Thoracic aorta (tissue), 2 donors: ENCODE measurements around the gene SKAP1. TPM values are rescaled to one million over a fixed set of nuclear protein-coding genes. Genes with fewer than 3 reads are reported as not detected.

ENCODE experiments used
- ATAC-seq: fragments of 150-250 bp; one replicate; pipeline ENCODE4 v1.8.0; 2017; ENCODE audit warnings: low read depth; ENCODE audit not compliant: insufficient number of reproducible peaks, low FRiP score
- DNase-seq: peaks from one replicate; pipeline ENCODE4 v3.0.0-alpha.2; 2020; ENCODE audit warnings: low spot score
- H3K27ac ChIP-seq, 2 donors: fragments of 200-600 bp; sonication (generic); 1 replicate in 1 of 2; 2 replicates in 1 of 2; pipeline ENCODE4 v1.5.1; 2016; ENCODE audit warnings: mild to moderate bottlenecking in 2 of 2, moderate library complexity in 2 of 2
- H3K27me3 ChIP-seq: fragments of 200-600 bp; sonication (generic); replicated peaks from 2 replicates; pipeline ENCODE4 v1.6.0; 2016; ENCODE audit warnings: mild to moderate bottlenecking; ENCODE audit not compliant: insufficient read depth
- H3K36me3 ChIP-seq: fragments of 200-600 bp; sonication (generic); one replicate; pipeline ENCODE4 v1.5.1; 2016
- H3K4me1 ChIP-seq, 2 donors: fragments of 200-600 bp; sonication (generic); 1 replicate in 1 of 2; 2 replicates in 1 of 2; pipeline versions ENCODE4 v1.5.1 to v1.6.0; 2016; ENCODE audit warnings: low read depth in 2 of 2, mild to moderate bottlenecking in 1 of 2; ENCODE audit not compliant: control insufficient read depth in 1 of 2
- H3K4me3 ChIP-seq: fragments of 200-600 bp; sonication (generic); 2 replicates; pipeline ENCODE4 v1.5.1; 2016; ENCODE audit warnings: mild to moderate bottlenecking
- H3K9me3 ChIP-seq: fragments of 200-600 bp; sonication (generic); 2 replicates; pipeline ENCODE4 v1.5.1; 2016
- CTCF ChIP-seq: fragments of 200-600 bp; sonication (generic); IDR thresholded peaks from one replicate; pipeline ENCODE4 v1.5.1; 2019; ENCODE audit warnings: antibody characterized with exemption
- total RNA-seq, 2 donors: library from RNA; depleted of rRNA; stranded (reverse); fragments of >200 nt; gene quantifications; one replicate each; pipeline versions ENCODE4 v1.1.0 to v1.2.3, GENCODE V29; 2016

The SKAP1 gene
- total RNA-seq, 2 donors from 2014 or later: 2.6 TPM; not detected in 1

GRCh38 chr17:48472411-48473281 lies 42.6 kb upstream of the SKAP1 start:
- H3K4me3 ChIP-seq: no peak overlapping the region
- no peaks in the 10 kb centered on the region for H3K27me3 ChIP-seq
- H3K4me1 ChIP-seq: no peaks in the 10 kb centered on the region
- H3K9me3 ChIP-seq: no peaks in the 10 kb centered on the region
- TF ChIP-seq CTCF: no peak
- no peak for ATAC-seq
- no peak for DNase-seq
- no peaks in the 10 kb centered on the region for H3K36me3 ChIP-seq
- H3K27ac ChIP-seq: no peak overlapping the region

GRCh38 chr17:48471817-48472410 lies 41.9 kb upstream of the SKAP1 start:
- H3K4me1 ChIP-seq: no peaks in the 10 kb centered on the region
- H3K27ac ChIP-seq: no peak overlapping the region
- H3K9me3 ChIP-seq: no peaks in the 10 kb centered on the region
- no peaks in the 10 kb centered on the region for H3K27me3 ChIP-seq
- no peaks in the 10 kb centered on the region for H3K36me3 ChIP-seq
- ATAC-seq: no peak
- H3K4me3 ChIP-seq: no peak overlapping the region
- DNase-seq: no peak
- no peak for TF ChIP-seq CTCF

- Histone ChIP-seq H3K4me1 (no peaks in the 10 kb centered on the region), H3K4me3 (no peak overlapping the region), H3K9me3 (no peaks in the 10 kb centered on the region), H3K27ac (no peak overlapping the region), H3K36me3 (no peaks in the 10 kb centered on the region), H3K27me3 (no peaks in the 10 kb centered on the region)
- DNase-seq (no peak), ATAC-seq (no peak)
- TF ChIP-seq CTCF: no peak
Observed at GRCh38 chr17:48470388-48471034, 40.5 kb upstream of the SKAP1 start.

- no peaks in the 10 kb centered on the region for H3K27me3 ChIP-seq
- DNase-seq: no peak
- H3K4me1 ChIP-seq: no peaks in the 10 kb centered on the region
- no peak overlapping the region for H3K4me3 ChIP-seq
- H3K27ac ChIP-seq: no peak overlapping the region
- ATAC-seq: no peak
- TF ChIP-seq CTCF: no peak
- no peaks in the 10 kb centered on the region for H3K9me3 ChIP-seq
- no peaks in the 10 kb centered on the region for H3K36me3 ChIP-seq
Observed at GRCh38 chr17:48469227-48469626, 39.2 kb upstream of the SKAP1 start.

GRCh38 chr17:48468299-48468698 lies 38.3 kb upstream of the SKAP1 start:
- Histone ChIP-seq H3K9me3 (no peaks in the 10 kb centered on the region), H3K4me1 (no peaks in the 10 kb centered on the region), H3K36me3 (no peaks in the 10 kb centered on the region), H3K27ac (no peak overlapping the region), H3K27me3 (no peaks in the 10 kb centered on the region), H3K4me3 (no peak overlapping the region)
- no peak for TF ChIP-seq CTCF
- ATAC-seq (no peak), DNase-seq (no peak)
